ENCODE results near the gene SYNM. TPM values are rescaled to one million over a fixed set of nuclear protein-coding genes. Genes with fewer than 3 reads are reported as not detected.

SYNM gene
- total RNA-seq, 2 donors from 2014 or later, result 5.7 to 8.2 TPM

DNA sequence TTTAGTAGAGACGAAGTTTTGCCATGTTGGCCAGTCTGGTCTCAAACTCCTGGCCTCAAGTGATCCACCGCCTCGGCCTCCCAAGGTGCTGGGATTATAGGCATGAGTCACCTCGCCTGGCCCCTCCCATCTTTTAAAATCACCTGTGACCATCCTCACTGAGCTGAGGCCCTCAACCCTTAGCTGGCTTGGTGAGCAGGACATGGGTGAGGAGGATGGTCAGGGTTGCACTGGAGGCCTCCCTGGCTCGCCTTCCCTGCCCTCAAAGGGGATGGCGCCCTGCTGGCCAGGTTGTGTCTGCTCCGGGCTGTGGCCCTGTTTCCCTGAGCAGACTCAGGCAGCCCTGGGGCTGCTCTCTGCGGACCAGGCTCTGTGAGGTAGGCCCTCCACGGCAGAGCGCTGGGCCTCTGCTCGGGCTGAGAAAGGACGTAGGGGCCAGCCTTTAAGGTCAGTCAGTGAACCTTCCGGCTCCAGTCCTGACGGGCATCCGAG, 33.7 kb downstream of the SYNM start:
- WGBS, 2 donors, result 91 to 97% methylated on average over 11 to 13 of the region's 15 CpGs

DNA sequence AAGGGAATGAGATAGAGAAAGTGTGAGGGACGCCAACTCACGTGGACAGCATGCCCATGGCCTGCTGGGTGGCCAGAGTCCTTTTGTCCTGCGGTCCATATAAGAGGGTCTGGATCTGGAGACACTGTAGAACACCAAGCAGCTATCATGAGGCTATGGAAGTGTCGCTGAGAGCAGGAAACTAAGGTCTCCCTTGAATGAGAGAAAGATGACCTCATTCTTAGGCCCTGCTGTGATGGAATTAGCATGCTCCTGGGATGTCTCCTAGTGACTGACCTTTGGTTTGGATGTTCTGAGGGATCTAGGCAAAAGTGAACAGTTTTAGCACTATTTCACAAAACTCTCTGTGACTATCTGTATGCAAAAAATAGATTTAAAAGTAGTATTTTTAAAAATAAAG, 34.4 kb downstream of the SYNM start:
- no peak for TF ChIP-seq CTCF (IDR thresholded peaks at IDR 0.05)
- no peak for TF ChIP-seq POLR2A (IDR thresholded peaks at IDR 0.05)
- 88 to 91% methylated on average over 4 of the region's 4 CpGs for WGBS, 2 donors
- Histone ChIP-seq H3K4me3 (no peak overlapping the region), H3K27ac (no peak overlapping the region), H3K36me3 (replicated peaks in 1 of 2; ENCODE audit: insufficient read depth in 1 of 2, low read depth in 2 of 2) (peaks cover 0 to 2% of the 10 kb centered on the region in 2 donors), H3K4me1 (peaks cover 11% of the 10 kb centered on the region), H3K9me3 (no peaks in the 10 kb centered on the region), H3K27me3 (no peaks in the 10 kb centered on the region)
- intact Hi-C loops (cut with DNase I), result no loop called here
- DNase-seq (no peak), ATAC-seq (no peak)

More for the DNA sequence above, 33.7 kb downstream of the SYNM start:
- TF ChIP-seq CTCF (IDR thresholded peaks at IDR 0.05), result no peak
- TF ChIP-seq POLR2A (IDR thresholded peaks at IDR 0.05), result no peak
- intact Hi-C loops (cut with DNase I), result no loop called here
- H3K27me3 ChIP-seq, result no peaks in the 10 kb centered on the region
- DNase-seq (no peak), ATAC-seq (no peak)
- H3K27ac ChIP-seq, result no peak overlapping the region
- peaks cover 4% of the 10 kb centered on the region for H3K4me1 ChIP-seq
- peaks cover 0 to 2% of the 10 kb centered on the region in 2 donors for H3K36me3 ChIP-seq (replicated peaks in 1 of 2; ENCODE audit: insufficient read depth in 1 of 2, low read depth in 2 of 2)
- no peak overlapping the region for H3K4me3 ChIP-seq
- no peaks in the 10 kb centered on the region for H3K9me3 ChIP-seq

- Histone ChIP-seq H3K9me3 (no peaks in the 10 kb centered on the region), H3K4me1 (peaks cover 11% of the 10 kb centered on the region), H3K27ac (no peak overlapping the region), H3K27me3 (no peaks in the 10 kb centered on the region), H3K4me3 (no peak overlapping the region), H3K36me3 (replicated peaks in 1 of 2; ENCODE audit: insufficient read depth in 1 of 2, low read depth in 2 of 2) (peaks cover 0 to 2% of the 10 kb centered on the region in 2 donors)
- TF ChIP-seq CTCF (IDR thresholded peaks at IDR 0.05), result no peak
- TF ChIP-seq POLR2A (IDR thresholded peaks at IDR 0.05), result no peak
- ATAC-seq (no peak), DNase-seq (no peak)
- WGBS, 2 donors, result 96 to 99% methylated on average over 4 of the region's 4 CpGs
- intact Hi-C loops (cut with DNase I), result no loop called here
Measured at GRCh38 chr15:99140590-99140989, 35.7 kb downstream of the SYNM start.

- 79 to 97% methylated on average over 2 to 4 of the region's 4 CpGs for WGBS, 2 donors
- peaks cover 11% of the 10 kb centered on the region for H3K4me1 ChIP-seq
- H3K36me3 ChIP-seq (replicated peaks in 1 of 2; ENCODE audit: insufficient read depth in 1 of 2, low read depth in 2 of 2), result no peaks in the 10 kb centered on the region
- H3K9me3 ChIP-seq, result no peaks in the 10 kb centered on the region
- no peak for TF ChIP-seq CTCF (IDR thresholded peaks at IDR 0.05)
- no peak for TF ChIP-seq POLR2A (IDR thresholded peaks at IDR 0.05)
- no peak overlapping the region for H3K27ac ChIP-seq
- H3K4me3 ChIP-seq, result no peak overlapping the region
- intact Hi-C loops (cut with DNase I), result no loop called here
- ATAC-seq (no peak), DNase-seq (no peak)
- no peaks in the 10 kb centered on the region for H3K27me3 ChIP-seq
Measured at GRCh38 chr15:99141943-99142342, 37.1 kb downstream of the SYNM start.

DNA sequence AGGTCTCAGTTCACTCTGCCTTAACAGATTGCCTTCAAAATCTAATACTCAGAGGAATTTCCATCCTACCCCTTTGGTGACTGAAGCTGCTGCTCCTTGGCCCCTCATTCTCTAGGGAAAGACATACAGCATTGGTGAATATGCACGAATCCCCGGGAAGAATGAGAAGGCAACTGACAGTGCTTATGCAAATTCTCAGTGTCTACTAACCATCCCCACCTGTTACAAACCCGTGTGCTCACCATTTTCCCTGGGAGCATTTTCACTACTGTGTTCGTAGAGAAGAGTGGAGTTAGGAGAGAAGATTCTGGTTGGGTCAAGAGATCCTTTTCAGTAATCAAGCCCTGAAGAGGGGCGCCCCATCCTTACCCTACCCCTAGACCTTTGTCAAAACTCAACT, 37.7 kb downstream of the SYNM start:
- intact Hi-C loops (cut with DNase I), result no loop called here

More for the DNA sequence above, 37.7 kb downstream of the SYNM start:
- Histone ChIP-seq H3K36me3 (replicated peaks in 1 of 2; ENCODE audit: insufficient read depth in 1 of 2, low read depth in 2 of 2) (no peaks in the 10 kb centered on the region), H3K27ac (no peak overlapping the region), H3K9me3 (no peaks in the 10 kb centered on the region), H3K4me3 (no peak overlapping the region), H3K27me3 (no peaks in the 10 kb centered on the region), H3K4me1 (peaks cover 11% of the 10 kb centered on the region)
- 86 to 94% methylated on average over 5 of the region's 5 CpGs for WGBS, 2 donors
- ATAC-seq (no peak), DNase-seq (no peak)
- TF ChIP-seq CTCF (IDR thresholded peaks at IDR 0.05) (no peak), POLR2A (IDR thresholded peaks at IDR 0.05) (no peak)

All from body of pancreas (tissue), 4 donors.